ENCODE measurements around the gene HAPLN3.

Gene HAPLN3

GRCh38 chr15:88905576-88905975, 10.2 kb upstream of the HAPLN3 start:
- Mint-ChIP-seq H3K27me3 (ENCODE audit: low read depth) (no peaks in the 10 kb centered on the region), H3K4me1 (ENCODE audit: low read depth) (peaks cover 26% of the 10 kb centered on the region), H3K27ac (no peak overlapping the region), H3K9me3 (no peaks in the 10 kb centered on the region), H3K36me3 (ENCODE audit: low read depth) (peaks cover 12% of the 10 kb centered on the region), H3K4me3 (no peak overlapping the region)
- no peak for DNase-seq (ENCODE audit: low spot score)

GRCh38 chr15:88904624-88905327, 9.4 kb upstream of the HAPLN3 start:
- Mint-ChIP-seq H3K9me3 (no peaks in the 10 kb centered on the region), H3K4me1 (ENCODE audit: low read depth) (peaks cover 26% of the 10 kb centered on the region), H3K4me3 (peak overlapping the region; percentile 44), H3K27ac (peak overlapping the region; percentile 82), H3K27me3 (ENCODE audit: low read depth) (no peaks in the 10 kb centered on the region), H3K36me3 (ENCODE audit: low read depth) (peaks cover 12% of the 10 kb centered on the region)
- peak; percentile 81 for DNase-seq (ENCODE audit: low spot score)

- peaks cover 24% of the 10 kb centered on the region for H3K4me1 Mint-ChIP-seq (ENCODE audit: low read depth)
- no peaks in the 10 kb centered on the region for H3K27me3 Mint-ChIP-seq (ENCODE audit: low read depth)
- H3K9me3 Mint-ChIP-seq: no peaks in the 10 kb centered on the region
Observed at GRCh38 chr15:88904257-88904623, 8.9 kb upstream of the HAPLN3 start.

GRCh38 chr15:88902846-88903245, 7.5 kb upstream of the HAPLN3 start:
- Mint-ChIP-seq H3K9me3 (no peaks in the 10 kb centered on the region), H3K4me3 (no peak overlapping the region), H3K36me3 (ENCODE audit: low read depth) (peaks cover 8% of the 10 kb centered on the region), H3K27me3 (ENCODE audit: low read depth) (no peaks in the 10 kb centered on the region), H3K4me1 (ENCODE audit: low read depth) (peaks cover 25% of the 10 kb centered on the region), H3K27ac (no peak overlapping the region)
- DNase-seq (ENCODE audit: low spot score): no peak

More at GRCh38 chr15:88904257-88904623, 8.9 kb upstream of the HAPLN3 start:
- peaks cover 12% of the 10 kb centered on the region for H3K36me3 Mint-ChIP-seq (ENCODE audit: low read depth)
- DNase-seq (ENCODE audit: low spot score): no peak
- H3K27ac Mint-ChIP-seq: peak overlapping the region; percentile 82
- H3K4me3 Mint-ChIP-seq: peak overlapping the region; percentile 44

- Mint-ChIP-seq H3K27me3 (ENCODE audit: low read depth) (no peaks in the 10 kb centered on the region), H3K27ac (peak overlapping the region; percentile 58), H3K4me3 (no peak overlapping the region), H3K4me1 (ENCODE audit: low read depth) (peaks cover 31% of the 10 kb centered on the region), H3K9me3 (no peaks in the 10 kb centered on the region), H3K36me3 (ENCODE audit: low read depth) (peaks cover 8% of the 10 kb centered on the region)
- DNase-seq (ENCODE audit: low spot score): no peak
Observed at GRCh38 chr15:88902221-88902835, 7.0 kb upstream of the HAPLN3 start.

- Mint-ChIP-seq H3K36me3 (ENCODE audit: low read depth) (peaks cover 8% of the 10 kb centered on the region), H3K4me1 (ENCODE audit: low read depth) (peaks cover 34% of the 10 kb centered on the region), H3K27me3 (ENCODE audit: low read depth) (no peaks in the 10 kb centered on the region), H3K9me3 (no peaks in the 10 kb centered on the region), H3K27ac (peak overlapping the region; percentile 58), H3K4me3 (no peak overlapping the region)
- no peak for DNase-seq (ENCODE audit: low spot score)
Observed at GRCh38 chr15:88901508-88902220, 6.3 kb upstream of the HAPLN3 start.

- Mint-ChIP-seq H3K9me3 (no peaks in the 10 kb centered on the region), H3K4me1 (ENCODE audit: low read depth) (peaks cover 35% of the 10 kb centered on the region), H3K4me3 (no peak overlapping the region), H3K36me3 (ENCODE audit: low read depth) (peaks cover 8% of the 10 kb centered on the region), H3K27ac (peak overlapping the region; percentile 1), H3K27me3 (ENCODE audit: low read depth) (no peaks in the 10 kb centered on the region)
- DNase-seq (ENCODE audit: low spot score): no peak
Observed at GRCh38 chr15:88900982-88901418, 5.7 kb upstream of the HAPLN3 start.

- DNase-seq (ENCODE audit: low spot score): no peak
- Mint-ChIP-seq H3K9me3 (no peaks in the 10 kb centered on the region), H3K4me3 (no peak overlapping the region), H3K27ac (no peak overlapping the region), H3K4me1 (ENCODE audit: low read depth) (peaks cover 36% of the 10 kb centered on the region), H3K36me3 (ENCODE audit: low read depth) (peaks cover 8% of the 10 kb centered on the region), H3K27me3 (ENCODE audit: low read depth) (peaks cover 1% of the 10 kb centered on the region)
Observed at GRCh38 chr15:88900309-88900981, 5.1 kb upstream of the HAPLN3 start.

GRCh38 chr15:88899251-88899650, 3.9 kb upstream of the HAPLN3 start:
- H3K4me3 Mint-ChIP-seq: no peak overlapping the region
- H3K4me1 Mint-ChIP-seq (ENCODE audit: low read depth): peaks cover 25% of the 10 kb centered on the region
- no peak for DNase-seq (ENCODE audit: low spot score)
- peaks cover 2% of the 10 kb centered on the region for H3K27me3 Mint-ChIP-seq (ENCODE audit: low read depth)
- no peaks in the 10 kb centered on the region for H3K9me3 Mint-ChIP-seq
- H3K36me3 Mint-ChIP-seq (ENCODE audit: low read depth): peaks cover 8% of the 10 kb centered on the region
- no peak overlapping the region for H3K27ac Mint-ChIP-seq

GRCh38 chr15:88898736-88899135, 3.4 kb upstream of the HAPLN3 start:
- peaks cover 2% of the 10 kb centered on the region for H3K27me3 Mint-ChIP-seq (ENCODE audit: low read depth)
- no peak for DNase-seq (ENCODE audit: low spot score)
- peaks cover 20% of the 10 kb centered on the region for H3K4me1 Mint-ChIP-seq (ENCODE audit: low read depth)
- no peak overlapping the region for H3K4me3 Mint-ChIP-seq
- H3K36me3 Mint-ChIP-seq (ENCODE audit: low read depth): peaks cover 3% of the 10 kb centered on the region
- no peak overlapping the region for H3K27ac Mint-ChIP-seq
- H3K9me3 Mint-ChIP-seq: no peaks in the 10 kb centered on the region

GRCh38 chr15:88897456-88898194, 2.3 kb upstream of the HAPLN3 start:
- peaks cover 3% of the 10 kb centered on the region for H3K36me3 Mint-ChIP-seq (ENCODE audit: low read depth)
- peak; percentile 76 for DNase-seq (ENCODE audit: low spot score)
- no peaks in the 10 kb centered on the region for H3K9me3 Mint-ChIP-seq
- H3K4me3 Mint-ChIP-seq: no peak overlapping the region
- H3K4me1 Mint-ChIP-seq (ENCODE audit: low read depth): peaks cover 20% of the 10 kb centered on the region
- H3K27ac Mint-ChIP-seq: no peak overlapping the region
- H3K27me3 Mint-ChIP-seq (ENCODE audit: low read depth): peaks cover 2% of the 10 kb centered on the region

- DNase-seq (ENCODE audit: low spot score): no peak
- Mint-ChIP-seq H3K27me3 (ENCODE audit: low read depth) (peaks cover 2% of the 10 kb centered on the region), H3K36me3 (ENCODE audit: low read depth) (peaks cover 3% of the 10 kb centered on the region), H3K9me3 (no peaks in the 10 kb centered on the region), H3K27ac (no peak overlapping the region), H3K4me3 (no peak overlapping the region), H3K4me1 (ENCODE audit: low read depth) (peaks cover 19% of the 10 kb centered on the region)
Observed at GRCh38 chr15:88897142-88897455, 1.8 kb upstream of the HAPLN3 start.

- Mint-ChIP-seq H3K27ac (peak overlapping the region; percentile 68), H3K9me3 (no peaks in the 10 kb centered on the region), H3K4me1 (ENCODE audit: low read depth) (peaks cover 17% of the 10 kb centered on the region), H3K27me3 (ENCODE audit: low read depth) (peaks cover 2% of the 10 kb centered on the region), H3K4me3 (peak overlapping the region; percentile 61), H3K36me3 (ENCODE audit: low read depth) (peaks cover 1% of the 10 kb centered on the region)
- DNase-seq (ENCODE audit: low spot score): no peak
Observed at GRCh38 chr15:88896333-88897033, 1.1 kb upstream of the HAPLN3 start.
